Measurements from ENCODE around the gene MBD3. TPM values are rescaled to one million over a fixed set of nuclear protein-coding genes. Genes with fewer than 3 reads are reported as not detected.

MBD3 gene
- total RNA-seq, 1 donor from 2014 or later, result 64.2 TPM

- intact Hi-C loops (cut with DNase I), result no loop called here
- ATAC-seq (no peak), DNase-seq (ENCODE audit: missing footprints) (no peak)
Observed at GRCh38 chr19:1528596-1529429, 63.9 kb downstream of the MBD3 start.

- no peak for ATAC-seq
- intact Hi-C loops (cut with DNase I), result no loop called here
- DNase-seq (ENCODE audit: missing footprints), result no peak
Observed at GRCh38 chr19:1527650-1528309, 64.9 kb downstream of the MBD3 start.

DNA sequence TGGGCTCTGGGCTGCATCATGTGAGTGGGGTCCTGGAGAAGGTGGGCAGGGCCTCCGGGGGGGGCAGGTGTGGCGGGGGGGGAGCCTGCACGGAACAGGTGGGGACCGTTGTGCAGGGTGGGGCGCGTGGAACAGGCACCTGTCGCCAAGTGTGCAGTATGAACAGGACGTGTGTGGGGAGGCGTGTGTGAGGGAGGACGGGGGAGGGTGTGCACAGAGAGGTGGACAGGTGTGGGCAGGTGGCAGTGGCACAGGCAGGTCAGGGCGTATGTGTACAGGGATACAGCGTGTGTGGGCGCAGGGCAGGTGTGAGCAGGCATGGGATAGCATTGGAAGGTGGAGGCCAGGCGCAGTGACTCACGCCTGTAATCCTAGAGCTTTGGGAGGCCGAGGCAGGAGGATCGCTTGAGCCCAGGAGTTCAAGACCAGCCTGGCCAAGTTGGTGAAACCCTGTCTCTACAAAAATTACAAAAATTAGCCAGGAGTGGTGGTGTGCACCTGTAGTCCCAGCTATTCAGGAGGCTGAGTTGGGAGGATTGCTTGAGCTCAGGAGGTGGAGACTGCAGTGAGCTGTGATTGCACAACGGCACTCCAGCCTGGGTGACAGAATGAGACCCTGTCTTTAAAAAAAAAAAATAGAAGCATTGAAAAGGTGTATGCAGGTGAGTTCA is 65.6 kb downstream of the MBD3 start:
- ATAC-seq (no peak), DNase-seq (ENCODE audit: missing footprints) (no peak)
- intact Hi-C loops (cut with DNase I), result no loop called here

DNA sequence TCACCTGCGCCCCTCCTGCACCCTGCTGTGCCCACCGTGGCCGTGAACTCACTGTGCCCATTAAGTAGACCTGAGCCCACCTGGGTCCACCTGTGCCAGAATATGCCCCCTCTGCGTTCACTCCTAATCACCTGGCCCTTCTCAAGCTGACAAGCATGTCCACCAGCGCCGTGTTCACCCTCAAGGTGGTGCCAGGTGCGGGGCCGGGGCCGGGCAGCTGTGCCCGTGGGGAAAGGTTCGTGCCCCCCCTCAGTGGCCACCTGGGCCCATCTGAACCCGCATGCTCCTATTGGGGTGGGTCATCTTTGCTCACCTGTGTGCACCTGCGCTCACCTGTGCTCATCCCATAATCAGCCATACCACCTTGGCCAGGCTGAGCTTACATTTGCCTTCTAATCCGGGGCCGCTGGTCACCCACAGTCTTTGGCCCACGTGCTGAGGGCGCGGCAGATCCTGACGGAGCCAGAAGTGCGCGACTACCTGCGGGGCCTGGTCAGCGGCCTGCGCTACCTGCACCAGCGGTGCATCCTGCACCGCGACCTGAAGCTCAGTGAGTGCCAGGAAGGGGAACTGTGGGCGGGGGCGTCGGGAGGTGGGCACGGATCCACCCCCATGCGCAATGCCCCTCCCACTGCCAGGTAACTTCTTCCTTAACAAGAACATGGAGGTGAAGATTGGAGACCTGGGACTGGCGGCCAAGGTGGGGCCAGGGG is 66.4 kb downstream of the MBD3 start:
- intact Hi-C loops (cut with DNase I), result no loop called here
- no peak for ATAC-seq
- DNase-seq (ENCODE audit: missing footprints), result no peak

DNA sequence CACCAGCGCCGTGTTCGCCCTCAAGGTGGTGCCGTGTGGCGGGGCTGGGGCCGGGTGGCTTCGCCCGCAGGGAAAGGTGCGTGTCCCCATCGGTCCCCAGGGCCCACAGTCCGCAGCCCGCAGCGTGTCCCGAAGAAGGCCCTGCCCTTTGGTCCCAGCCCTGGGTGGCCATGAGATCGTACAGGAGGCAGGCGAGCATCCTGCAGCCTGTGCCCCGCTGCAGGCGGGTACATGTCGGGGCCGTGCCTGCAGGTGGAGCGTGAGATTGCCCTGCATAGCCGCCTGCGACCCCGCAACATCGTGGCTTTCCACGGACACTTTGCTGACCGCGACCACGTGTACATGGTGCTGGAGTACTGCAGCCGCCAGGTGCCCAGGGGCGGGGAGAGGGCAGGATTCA is 67.3 kb downstream of the MBD3 start:
- ATAC-seq, result no peak
- intact Hi-C loops (cut with DNase I), result no loop called here
- DNase-seq (ENCODE audit: missing footprints), result no peak

GRCh38 chr19:1524972-1525325 is 67.7 kb downstream of the MBD3 start:
- intact Hi-C loops (cut with DNase I), result no loop called here
- no peak for DNase-seq (ENCODE audit: missing footprints)

GRCh38 chr19:1524287-1524971 is 68.2 kb downstream of the MBD3 start:
- ATAC-seq, result no peak
- intact Hi-C loops (cut with DNase I), result no loop called here
- DNase-seq (ENCODE audit: missing footprints), result no peak

More at GRCh38 chr19:1524972-1525325, 67.7 kb downstream of the MBD3 start:
- ATAC-seq, result no peak

Other genes with a start within 250 kb of the MBD3 start
- 443 TPM for gene NDUFS7, start 209.0 kb downstream of the MBD3 start, total RNA-seq
- 85.8 TPM for gene GAMT, start 191.3 kb downstream of the MBD3 start, total RNA-seq
- 88.4 TPM for gene DAZAP1, start 185.3 kb downstream of the MBD3 start, total RNA-seq
- gene RPS15, start 154.5 kb downstream of the MBD3 start, total RNA-seq, result 695 TPM
- gene APC2, start 142.7 kb downstream of the MBD3 start, total RNA-seq, result 0.14 TPM
- gene C19orf25, start 113.7 kb downstream of the MBD3 start, total RNA-seq, result 21.5 TPM
- gene PCSK4, start 102.5 kb downstream of the MBD3 start, total RNA-seq, result 0.89 TPM
- 1.1 TPM for gene REEP6, start 101.7 kb downstream of the MBD3 start, total RNA-seq
- 22.9 TPM for gene ADAMTSL5, start 79.8 kb downstream of the MBD3 start, total RNA-seq
- gene PLK5, start 68.8 kb downstream of the MBD3 start, total RNA-seq, result not detected
- gene MEX3D, start 24.5 kb downstream of the MBD3 start, total RNA-seq, result 9.6 TPM
- 1,146 TPM for gene UQCR11, start 12.6 kb upstream of the MBD3 start, total RNA-seq
- 25.3 TPM for gene TCF3, start 59.8 kb upstream of the MBD3 start, total RNA-seq
- not detected for gene ONECUT3, start 160.6 kb upstream of the MBD3 start, total RNA-seq
- 0.68 TPM for gene ATP8B3, start 219.4 kb upstream of the MBD3 start, total RNA-seq